Measurements from ENCODE around the gene ARID1A.

Gene ARID1A

GRCh38 chr1:26759531-26759930 lies 63.7 kb downstream of the ARID1A start:
- DNase-seq (ENCODE audit: low read depth in 2 of 2), result no peak

- no peak for DNase-seq (ENCODE audit: low read depth in 2 of 2)
Observed at GRCh38 chr1:26761217-26761616, 65.4 kb downstream of the ARID1A start.

- DNase-seq (ENCODE audit: low read depth in 2 of 2), result no peak
Observed at GRCh38 chr1:26767714-26768113, 71.9 kb downstream of the ARID1A start.

- no peak for DNase-seq (ENCODE audit: low read depth in 2 of 2)
Observed at GRCh38 chr1:26768755-26769154, 72.9 kb downstream of the ARID1A start.

GRCh38 chr1:26771285-26771642 lies 75.4 kb downstream of the ARID1A start:
- DNase-seq (ENCODE audit: low read depth in 2 of 2), result no peak

- peak in 1 of 2 donors; percentile 10 for DNase-seq (ENCODE audit: low read depth in 2 of 2)
Observed at GRCh38 chr1:26771643-26772321, 76.0 kb downstream of the ARID1A start.

- DNase-seq (ENCODE audit: low read depth in 2 of 2), result no peak
Observed at GRCh38 chr1:26772687-26773086, 76.9 kb downstream of the ARID1A start.

GRCh38 chr1:26774462-26774861 lies 78.6 kb downstream of the ARID1A start:
- no peak for DNase-seq (ENCODE audit: low read depth in 2 of 2)

GRCh38 chr1:26775666-26776065 lies 79.9 kb downstream of the ARID1A start:
- DNase-seq (ENCODE audit: low read depth in 2 of 2), result no peak

GRCh38 chr1:26779098-26779668 lies 83.4 kb downstream of the ARID1A start:
- no peak for DNase-seq (ENCODE audit: low read depth in 2 of 2)

- DNase-seq (ENCODE audit: low read depth in 2 of 2), result no peak
Observed at GRCh38 chr1:26780344-26780957, 84.6 kb downstream of the ARID1A start.

- DNase-seq (ENCODE audit: low read depth in 2 of 2), result no peak
Observed at GRCh38 chr1:26781206-26781825, 85.5 kb downstream of the ARID1A start.

- no peak for DNase-seq (ENCODE audit: low read depth in 2 of 2)
Observed at GRCh38 chr1:26782521-26783212, 86.9 kb downstream of the ARID1A start.

- no peak for DNase-seq (ENCODE audit: low read depth in 2 of 2)
Observed at GRCh38 chr1:26783646-26784022, 87.8 kb downstream of the ARID1A start.

GRCh38 chr1:26784023-26784871 lies 88.4 kb downstream of the ARID1A start:
- no peak for DNase-seq (ENCODE audit: low read depth in 2 of 2)

GRCh38 chr1:26784886-26785285 lies 89.1 kb downstream of the ARID1A start:
- DNase-seq (ENCODE audit: low read depth in 2 of 2), result no peak

GRCh38 chr1:26785611-26786436 lies 90.0 kb downstream of the ARID1A start:
- no peak for DNase-seq (ENCODE audit: low read depth in 2 of 2)

GRCh38 chr1:26786437-26787380 lies 90.9 kb downstream of the ARID1A start:
- no peak for DNase-seq (ENCODE audit: low read depth in 2 of 2)

- peak; percentile 56 to 63 for DNase-seq (ENCODE audit: low read depth in 2 of 2)
Observed at GRCh38 chr1:26787381-26787705, 91.5 kb downstream of the ARID1A start.
